WTC11 (cell line): ENCODE data around the gene STEAP1B. TPM values are rescaled to one million over a fixed set of nuclear protein-coding genes. Genes with fewer than 3 reads are reported as not detected.

Experiments used
- ATAC-seq: fragments of 200-7000 bp; cut with Tn5 transposase; 2 replicates; pipeline ENCODE4 v1.10.0; 2021; ENCODE audit warnings: mild to moderate bottlenecking, moderate library complexity
- CTCF ChIA-PET: fragments of 300-600 bp; sonication (Branson Sonifier 250); formaldehyde crosslinking; loops from one replicate; lab custom pipeline; 2021; ENCODE audit warnings: antibody characterized with exemption; lab: Charles Lee
- POLR2A ChIA-PET: fragments of 350-600 bp; sonication (Branson Sonifier 250); formaldehyde crosslinking; loops from one replicate; lab custom pipeline; 2021; ENCODE audit warnings: antibody characterized with exemption; lab: Charles Lee
- DNase-seq: peaks from one replicate; pipeline ENCODE4 v3.0.0; 2021; ENCODE audit warnings: low spot score
- H3K27ac Mint-ChIP-seq: 2 replicates; pipeline ENCODE4 v1.8.0; 2021; ENCODE audit warnings: mixed read lengths
- H3K27me3 Mint-ChIP-seq: 2 replicates; pipeline ENCODE4 v1.8.0; 2021; ENCODE audit warnings: low read depth, mild to moderate bottlenecking, moderate library complexity, mixed read lengths
- H3K36me3 Mint-ChIP-seq: 2 replicates; pipeline ENCODE4 v1.8.0; 2021; ENCODE audit warnings: mixed read lengths
- H3K4me1 Mint-ChIP-seq: 2 replicates; pipeline ENCODE4 v1.8.0; 2022; ENCODE audit warnings: mixed read lengths
- H3K4me3 Mint-ChIP-seq: 2 replicates; pipeline ENCODE4 v1.8.0; 2021; ENCODE audit warnings: mild to moderate bottlenecking, moderate library complexity, mixed read lengths
- H3K9me3 Mint-ChIP-seq: 2 replicates; pipeline ENCODE4 v1.8.0; 2021; ENCODE audit warnings: mixed read lengths
- ATF1 ChIP-seq: sonication (generic); formaldehyde crosslinking; IDR thresholded peaks from 2 replicates; pipeline ENCODE4 v1.8.1; 2023; ENCODE audit warnings: mild to moderate bottlenecking, moderate library complexity, missing genetic modification reagents
- ETV6 ChIP-seq: sonication (generic); formaldehyde crosslinking; IDR thresholded peaks from 2 replicates; pipeline ENCODE4 v1.8.1; 2022; ENCODE audit warnings: mild to moderate bottlenecking, missing genetic modification reagents
- FOXJ3 ChIP-seq: sonication (generic); formaldehyde crosslinking; IDR thresholded peaks from 2 replicates; pipeline ENCODE4 v1.9.0; 2021; ENCODE audit warnings: missing genetic modification reagents, mild to moderate bottlenecking, borderline replicate concordance
- IRF2 ChIP-seq: sonication (generic); formaldehyde crosslinking; IDR thresholded peaks from 2 replicates; pipeline ENCODE4 v1.8.0; 2022; ENCODE audit warnings: low read depth, missing genetic modification reagents, borderline replicate concordance
- NFATC4 ChIP-seq: fragments of 250-450 bp; sonication (Bioruptor Pico); IDR thresholded peaks from 2 replicates; pipeline ENCODE4 v1.9.0; 2021; ENCODE audit warnings: mild to moderate bottlenecking
- SOX15 ChIP-seq: fragments of 250-450 bp; sonication (Bioruptor Pico); IDR thresholded peaks from 2 replicates; pipeline ENCODE4 v1.9.0; 2021; ENCODE audit warnings: mild to moderate bottlenecking
- TP53 ChIP-seq: sonication (generic); formaldehyde crosslinking; IDR thresholded peaks from 2 replicates; pipeline ENCODE4 v1.8.1; 2023; ENCODE audit warnings: mild to moderate bottlenecking, missing genetic modification reagents
- USF1 ChIP-seq: sonication (generic); formaldehyde crosslinking; IDR thresholded peaks from 2 replicates; pipeline ENCODE4 v1.8.0; 2022; ENCODE audit warnings: mild to moderate bottlenecking, missing genetic modification reagents
- ZNF281 ChIP-seq: sonication (generic); formaldehyde crosslinking; IDR thresholded peaks from 2 replicates; pipeline ENCODE4 v1.8.0; 2023; ENCODE audit warnings: mild to moderate bottlenecking, missing genetic modification reagents
- ZNF416 ChIP-seq: fragments of 250-450 bp; sonication (Bioruptor Pico); IDR thresholded peaks from 2 replicates; pipeline ENCODE4 v1.9.0; 2021; ENCODE audit warnings: mild to moderate bottlenecking, inconsistent platforms
- ZNF425 ChIP-seq: fragments of 250-450 bp; sonication (Bioruptor Pico); conservative IDR thresholded peaks from 2 replicates; pipeline ENCODE4 v1.9.0; 2021; ENCODE audit warnings: mild to moderate bottlenecking
- total RNA-seq: library from RNA; stranded (reverse); gene quantifications from 3 replicates; pipeline ENCODE4 v1.2.3, GENCODE V29; 2021
- TF ChIP-seq, protein P1 (sequence below): sonication (generic); formaldehyde crosslinking; conservative IDR thresholded peaks from 2 replicates; pipeline ENCODE4 v1.8.1; 2022; ENCODE audit warnings: mild to moderate bottlenecking, missing genetic modification reagents
- TF ChIP-seq, protein P2 (sequence below): sonication (generic); formaldehyde crosslinking; IDR thresholded peaks from 2 replicates; pipeline ENCODE4 v1.8.1; 2023; ENCODE audit warnings: mild to moderate bottlenecking, missing genetic modification reagents, moderate library complexity
- TF ChIP-seq, protein P3 (sequence below): fragments of 250-450 bp; sonication (Bioruptor Pico); IDR thresholded peaks from 2 replicates; pipeline ENCODE4 v1.9.0; 2021; ENCODE audit warnings: mild to moderate bottlenecking
- TF ChIP-seq, protein P4 (sequence below): fragments of 250-450 bp; sonication (Bioruptor Pico); IDR thresholded peaks from 2 replicates; pipeline ENCODE4 v1.9.0; 2021; ENCODE audit warnings: moderate library complexity, mild to moderate bottlenecking, inconsistent platforms, borderline replicate concordance

The STEAP1B gene
- total RNA-seq, 1 experiment from 2014 or later: 5.5 TPM

GRCh38 chr7:22387583-22387982 is 112.4 kb downstream of the STEAP1B start:
- no peak overlapping the region for H3K27ac Mint-ChIP-seq
- TF ChIP-seq, protein P1, sequence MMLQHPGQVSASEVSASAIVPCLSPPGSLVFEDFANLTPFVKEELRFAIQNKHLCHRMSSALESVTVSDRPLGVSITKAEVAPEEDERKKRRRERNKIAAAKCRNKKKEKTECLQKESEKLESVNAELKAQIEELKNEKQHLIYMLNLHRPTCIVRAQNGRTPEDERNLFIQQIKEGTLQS (CRISPR knock-in tag): no peak
- TF ChIP-seq TP53 (CRISPR knock-in tag) (no peak), IRF2 (CRISPR knock-in tag) (no peak), NFATC4 (CRISPR knock-in tag) (no peak), ETV6 (CRISPR knock-in tag) (no peak), ZNF416 (CRISPR knock-in tag) (no peak), USF1 (no peak)
- TF ChIP-seq, protein P2, sequence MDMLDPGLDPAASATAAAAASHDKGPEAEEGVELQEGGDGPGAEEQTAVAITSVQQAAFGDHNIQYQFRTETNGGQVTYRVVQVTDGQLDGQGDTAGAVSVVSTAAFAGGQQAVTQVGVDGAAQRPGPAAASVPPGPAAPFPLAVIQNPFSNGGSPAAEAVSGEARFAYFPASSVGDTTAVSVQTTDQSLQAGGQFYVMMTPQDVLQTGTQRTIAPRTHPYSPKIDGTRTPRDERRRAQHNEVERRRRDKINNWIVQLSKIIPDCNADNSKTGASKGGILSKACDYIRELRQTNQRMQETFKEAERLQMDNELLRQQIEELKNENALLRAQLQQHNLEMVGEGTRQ: no peak
- H3K36me3 Mint-ChIP-seq: no peaks in the 10 kb centered on the region
- DNase-seq: no peak
- peaks cover 19% of the 10 kb centered on the region for H3K4me1 Mint-ChIP-seq
- H3K9me3 Mint-ChIP-seq: no peaks in the 10 kb centered on the region
- ChIA-PET POLR2A (no interaction called here), CTCF (no interaction called here)
- no peak for ATAC-seq
- H3K27me3 Mint-ChIP-seq: no peaks in the 10 kb centered on the region
- H3K4me3 Mint-ChIP-seq: no peak overlapping the region

DNA sequence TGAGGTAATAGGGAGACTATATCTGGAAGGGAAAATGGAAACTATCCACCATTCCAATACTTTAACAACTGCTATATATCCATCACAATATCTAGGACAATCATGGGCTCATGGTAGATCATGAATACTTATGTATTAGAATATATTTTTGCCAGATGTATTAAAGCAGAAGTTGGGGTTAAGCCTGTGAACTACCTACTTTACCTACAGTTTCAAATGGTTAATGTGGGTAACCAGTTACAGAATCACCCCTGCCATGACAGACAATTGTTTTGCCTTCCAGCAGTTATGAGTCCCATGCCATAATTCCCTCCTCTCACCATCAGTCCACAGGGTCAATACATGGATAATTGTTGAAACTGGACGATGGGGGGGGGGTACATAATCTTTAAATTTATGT is 113.1 kb downstream of the STEAP1B start:
- no peaks in the 10 kb centered on the region for H3K36me3 Mint-ChIP-seq
- POLR2A ChIA-PET: no interaction called here
- H3K4me1 Mint-ChIP-seq: peaks cover 22% of the 10 kb centered on the region
- no peaks in the 10 kb centered on the region for H3K27me3 Mint-ChIP-seq
- no peaks in the 10 kb centered on the region for H3K9me3 Mint-ChIP-seq
- CTCF ChIA-PET: no interaction called here
- ATAC-seq (no peak), DNase-seq (no peak)
- TF ChIP-seq, protein P3, sequence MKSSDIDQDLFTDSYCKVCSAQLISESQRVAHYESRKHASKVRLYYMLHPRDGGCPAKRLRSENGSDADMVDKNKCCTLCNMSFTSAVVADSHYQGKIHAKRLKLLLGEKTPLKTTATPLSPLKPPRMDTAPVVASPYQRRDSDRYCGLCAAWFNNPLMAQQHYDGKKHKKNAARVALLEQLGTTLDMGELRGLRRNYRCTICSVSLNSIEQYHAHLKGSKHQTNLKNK: no peak
- TF ChIP-seq FOXJ3 (CRISPR knock-in tag): no peak
- no peak for TF ChIP-seq ZNF425 (CRISPR knock-in tag)
- TF ChIP-seq ATF1: no peak
- TF ChIP-seq, protein P4, sequence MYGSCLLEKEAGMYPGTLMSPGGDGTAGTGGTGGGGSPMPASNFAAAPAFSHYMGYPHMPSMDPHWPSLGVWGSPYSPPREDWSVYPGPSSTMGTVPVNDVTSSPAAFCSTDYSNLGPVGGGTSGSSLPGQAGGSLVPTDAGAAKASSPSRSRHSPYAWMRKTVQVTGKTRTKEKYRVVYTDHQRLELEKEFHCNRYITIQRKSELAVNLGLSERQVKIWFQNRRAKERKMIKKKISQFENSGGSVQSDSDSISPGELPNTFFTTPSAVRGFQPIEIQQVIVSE (CRISPR knock-in tag): no peak
- TF ChIP-seq SOX15 (CRISPR knock-in tag): no peak
- TF ChIP-seq ZNF281 (CRISPR knock-in tag): no peak
- H3K27ac Mint-ChIP-seq: no peak overlapping the region
- no peak overlapping the region for H3K4me3 Mint-ChIP-seq
